Measurements from ENCODE around the gene OSBPL9.
"Not testable (repeated sequence)": the region's sequence is repeated elsewhere in the genome, so short reads cannot be mapped to it uniquely, and the experiment has no call there.

The OSBPL9 gene

GRCh38 chr1:51616903-51617708, at the start of gene OSBPL9:
OSBPL9 (plus strand) TSS chr1:51617092; CDS start chr1:51617111, 19 bp downstream.
- DNase-seq: peak; percentile 91

GRCh38 chr1:51567653-51568052, 49.2 kb upstream of the OSBPL9 start:
- DNase-seq: no peak

- DNase-seq: no peak
Measured at GRCh38 chr1:51568231-51568935, 48.5 kb upstream of the OSBPL9 start.

GRCh38 chr1:51569284-51570062, 47.4 kb upstream of the OSBPL9 start:
- peak; percentile 44 to 49 for DNase-seq

- DNase-seq: no peak
Measured at GRCh38 chr1:51570063-51570710, 46.7 kb upstream of the OSBPL9 start.

- no peak for DNase-seq
Measured at GRCh38 chr1:51572365-51572764, 44.5 kb upstream of the OSBPL9 start.

- no peak for DNase-seq
Measured at GRCh38 chr1:51574796-51575195, 42.1 kb upstream of the OSBPL9 start.

GRCh38 chr1:51575406-51576084, 41.3 kb upstream of the OSBPL9 start:
- no peak for DNase-seq

- no peak for DNase-seq
Measured at GRCh38 chr1:51576085-51576444, 40.8 kb upstream of the OSBPL9 start.

- no peak for DNase-seq
Measured at GRCh38 chr1:51576923-51577322, 40.0 kb upstream of the OSBPL9 start.

- DNase-seq: no peak
Measured at GRCh38 chr1:51578383-51579109, 38.3 kb upstream of the OSBPL9 start.

GRCh38 chr1:51581238-51581637, 35.7 kb upstream of the OSBPL9 start:
- DNase-seq: no peak

GRCh38 chr1:51583532-51583931, 33.4 kb upstream of the OSBPL9 start:
- no peak for DNase-seq

- DNase-seq: no peak
Measured at GRCh38 chr1:51584021-51584420, 32.9 kb upstream of the OSBPL9 start.

- no peak for DNase-seq
Measured at GRCh38 chr1:51592711-51593110, 24.2 kb upstream of the OSBPL9 start.

GRCh38 chr1:51594716-51595115, 22.2 kb upstream of the OSBPL9 start:
- no peak for DNase-seq

- DNase-seq: no peak
Measured at GRCh38 chr1:51600529-51600928, 16.4 kb upstream of the OSBPL9 start.

GRCh38 chr1:51600965-51601364, 15.9 kb upstream of the OSBPL9 start:
- DNase-seq: no peak

GRCh38 chr1:51605961-51606723, 10.8 kb upstream of the OSBPL9 start:
- no peak for DNase-seq

- no peak for DNase-seq
Measured at GRCh38 chr1:51607681-51608095, 9.2 kb upstream of the OSBPL9 start.

GRCh38 chr1:51610104-51610503, 6.8 kb upstream of the OSBPL9 start:
- not testable (repeated sequence) for DNase-seq

All from activated T-cell treated with anti-CD3 and anti-CD28 coated beads, Interleukin-2, amount 50 U/mL, for 48 hours (primary cell).